ENCODE data around the gene IL1R1. TPM values are rescaled to one million over a fixed set of nuclear protein-coding genes. Genes with fewer than 3 reads are reported as not detected.

IL1R1 gene
- total and polyA plus RNA-seq, 10 of the 15 experiments (the other 5 are each of a cell fraction or from before 2014, with no cell fraction given), result 0.17 to 13.2 (median 0.53) TPM

DNA sequence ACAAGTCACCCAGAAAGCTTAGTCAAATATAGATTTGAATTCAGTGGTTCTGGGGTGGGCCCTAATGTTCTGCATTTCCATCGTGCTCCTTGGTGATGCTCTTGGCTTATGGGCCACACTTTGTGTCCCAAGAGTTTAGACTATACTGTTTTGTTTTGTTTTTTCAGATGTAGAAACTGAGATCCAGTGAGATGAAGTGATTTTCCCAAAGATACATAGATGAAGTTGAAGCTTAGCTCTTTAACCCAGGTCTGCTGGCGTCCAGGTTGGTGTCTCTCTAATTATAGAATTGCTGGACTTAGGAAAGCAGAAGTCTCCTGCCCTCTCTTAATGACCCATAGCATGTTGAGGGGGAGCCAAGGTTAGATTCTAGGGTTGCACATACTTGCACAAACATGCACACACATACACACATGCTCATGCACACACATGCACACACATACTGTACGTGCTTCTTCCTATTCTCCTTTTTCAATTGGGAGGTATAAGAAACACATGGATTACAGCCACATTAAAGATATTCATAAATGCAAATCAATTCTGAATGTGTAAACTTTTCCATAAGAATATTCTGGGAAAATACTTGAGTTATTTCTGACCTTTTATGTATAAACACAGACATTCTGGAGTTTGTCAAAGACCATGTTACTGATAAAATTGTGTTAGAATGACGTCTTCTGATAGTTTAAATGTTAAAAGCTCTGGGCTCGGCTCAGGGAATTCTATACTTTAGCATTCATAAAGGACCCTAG lies 41.3 kb upstream of the IL1R1 start:
- Histone ChIP-seq H4K20me1 (ENCODE audit: control insufficient read depth, insufficient read depth) (no peaks in the 10 kb centered on the region), H3K4me2 (ENCODE audit: control insufficient read depth, insufficient read depth) (no peak overlapping the region), H3K27me3 (replicated peaks in 1 of 2; ENCODE audit: control insufficient read depth in 2 of 2, insufficient read depth in 2 of 2, low read length in 1 of 2) (no peaks in the 10 kb centered on the region), H3K36me3 (ENCODE audit: control insufficient read depth in 2 of 2, insufficient read depth in 2 of 2, low read length in 1 of 2) (no peaks in the 10 kb centered on the region), H2AFZ (ENCODE audit: control insufficient read depth, low read depth, low read length) (no peak overlapping the region), H3K79me2 (ENCODE audit: control insufficient read depth, insufficient read depth, low read length) (no peaks in the 10 kb centered on the region), H3K4me1 (ENCODE audit: control insufficient read depth, insufficient read depth, low read length) (no peaks in the 10 kb centered on the region), H3K9ac (ENCODE audit: control insufficient read depth, insufficient read depth, low read length) (no peak overlapping the region), H3K27ac (ENCODE audit: control insufficient read depth, insufficient read depth) (no peak overlapping the region), H3K4me3 (no peak overlapping the region), H3K9me3 (replicated peaks; ENCODE audit: control insufficient read depth, insufficient read depth, low read length) (no peaks in the 10 kb centered on the region; the same call in 1 of the 3 replicates)
- BruUV-seq (replicated peaks), result no TSS peak
- CTCF ChIA-PET, result interaction anchor here (0.7 to 1.2 kb wide), 5 partner anchors 15 to 139 kb away, joined by 3 to 5 read pairs (median 4); no protein-coding TSS in a partner anchor
- SMC1A ChIA-PET (ENCODE audit: uncharacterized antibody, unreplicated experiment), result interaction anchor here (0.7 to 2.8 kb wide), 13 partner anchors 9 to 139 kb away, joined by 3 to 14 read pairs (median 4); no protein-coding TSS in a partner anchor
- in situ Hi-C loops (cut with MboI) (no loop called here), intact Hi-C loops (cut with micrococcal nuclease; ENCODE audit: unreplicated experiment) (loop anchor here (2.0 kb wide), 1 partner anchor 76 kb away; no protein-coding TSS in a partner anchor)
- no peak for ATAC-seq
- POLR2A ChIA-PET, result interaction anchor here (1.2 to 1.5 kb wide), 2 partner anchors 9 to 18 kb away, joined by 3 read pairs; no protein-coding TSS in a partner anchor
- 29% methylated on average over 5 of the region's 5 CpGs for WGBS (ENCODE audit: insufficient coverage, insufficient replicate concordance, low lambda C conversion rate, missing lambda C conversion rate)
- no peak for DNase-seq (ENCODE audit: low read depth, low spot score)
- no peak for FAIRE-seq
- RAD21 ChIA-PET (ENCODE audit: unreplicated experiment), result interaction anchor here (0.6 to 2.1 kb wide), 5 partner anchors 18 to 139 kb away, joined by 3 to 9 read pairs (median 4); no protein-coding TSS in a partner anchor
- no peak for TF ChIP-seq RFX5 (IDR thresholded peaks at IDR 0.05; ENCODE audit: low read depth, low read length)
- TF ChIP-seq ZBTB4 (CRISPR knock-in tag; IDR thresholded peaks at IDR 0.05), result no peak
- TF ChIP-seq KLF5 (IDR thresholded peaks at IDR 0.05; ENCODE audit: partially characterized antibody), result no peak
- no peak for TF ChIP-seq FOXK2 (IDR thresholded peaks at IDR 0.05)
- peak; percentile 8; the same call in 1 of the 2 replicates for TF ChIP-seq SPI1 (IDR thresholded peaks at IDR 0.05; ENCODE audit: borderline replicate concordance, insufficient read depth, low read depth, low read length)
- TF ChIP-seq EGR1 (IDR thresholded peaks at IDR 0.05; ENCODE audit: borderline replicate concordance in 1 of 2, low read depth in 2 of 2, low read length in 2 of 2), result no peak
- TF ChIP-seq, protein P1, sequence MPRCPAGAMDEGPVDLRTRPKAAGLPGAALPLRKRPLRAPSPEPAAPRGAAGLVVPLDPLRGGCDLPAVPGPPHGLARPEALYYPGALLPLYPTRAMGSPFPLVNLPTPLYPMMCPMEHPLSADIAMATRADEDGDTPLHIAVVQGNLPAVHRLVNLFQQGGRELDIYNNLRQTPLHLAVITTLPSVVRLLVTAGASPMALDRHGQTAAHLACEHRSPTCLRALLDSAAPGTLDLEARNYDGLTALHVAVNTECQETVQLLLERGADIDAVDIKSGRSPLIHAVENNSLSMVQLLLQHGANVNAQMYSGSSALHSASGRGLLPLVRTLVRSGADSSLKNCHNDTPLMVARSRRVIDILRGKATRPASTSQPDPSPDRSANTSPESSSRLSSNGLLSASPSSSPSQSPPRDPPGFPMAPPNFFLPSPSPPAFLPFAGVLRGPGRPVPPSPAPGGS (IDR thresholded peaks at IDR 0.05; ENCODE audit: borderline replicate concordance, insufficient read depth, low read depth, low read length, poor library complexity, severe bottlenecking), result no peak
